Fibroblast of villous mesenchyme (primary cell): ENCODE measurements around the gene PAK5. TPM values are rescaled to one million over a fixed set of nuclear protein-coding genes. Genes with fewer than 3 reads are reported as not detected.

ENCODE experiments used
- DNase-seq: peaks from one replicate; pipeline ENCODE4 v3.0.0-alpha.2; 2010; ENCODE audit warnings: low read depth
- H3K4me3 ChIP-seq: 2 replicates; pipeline ENCODE4 v1.5.1; 2011; ENCODE audit warnings: low read depth, mild to moderate bottlenecking, low read length
- CTCF ChIP-seq: IDR thresholded peaks from 2 replicates; pipeline ENCODE4 v1.5.1; 2012; ENCODE audit warnings: low read depth, mild to moderate bottlenecking, low read length; ENCODE audit not compliant: insufficient read depth
- total RNA-seq: library from RNA; depleted of rRNA; stranded (reverse); fragments of >200 nt; gene quantifications from 2 replicates; pipeline ENCODE4 v1.2.3, GENCODE V29; 2012

Gene PAK5
- total RNA-seq, 1 donor, result not detected

GRCh38 chr20:9829835-9830234 lies 9.0 kb downstream of the PAK5 start:
- H3K4me3 ChIP-seq, result no peak overlapping the region
- no peak for TF ChIP-seq CTCF
- DNase-seq, result no peak

GRCh38 chr20:9817654-9818053 lies 21.2 kb downstream of the PAK5 start:
- no peak for TF ChIP-seq CTCF
- no peak overlapping the region for H3K4me3 ChIP-seq
- no peak for DNase-seq

DNA sequence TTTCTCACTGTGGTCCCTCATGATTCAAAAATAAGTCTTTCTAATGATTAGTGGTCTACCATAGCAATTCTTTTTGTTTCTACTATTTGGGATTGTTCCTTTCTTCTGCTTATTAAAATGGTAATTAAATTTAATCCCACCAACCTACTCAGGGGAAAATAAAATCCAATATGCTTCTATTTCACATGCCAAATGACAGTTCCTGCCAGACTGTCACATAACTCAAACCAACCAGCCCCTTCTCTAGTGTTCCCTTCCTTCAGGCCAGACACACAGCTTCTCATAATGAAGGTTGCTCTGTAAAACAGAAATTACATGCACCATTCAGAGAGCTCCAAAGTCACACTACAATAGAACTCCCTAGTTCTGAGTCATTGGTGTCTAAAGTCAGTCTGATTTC lies 23.2 kb downstream of the PAK5 start:
- DNase-seq, result no peak
- H3K4me3 ChIP-seq, result no peak overlapping the region
- no peak for TF ChIP-seq CTCF

GRCh38 chr20:9810738-9811137 lies 28.1 kb downstream of the PAK5 start:
- no peak overlapping the region for H3K4me3 ChIP-seq
- DNase-seq, result no peak
- TF ChIP-seq CTCF, result no peak

GRCh38 chr20:9809271-9809670 lies 29.6 kb downstream of the PAK5 start:
- H3K4me3 ChIP-seq, result no peak overlapping the region
- no peak for TF ChIP-seq CTCF
- DNase-seq, result no peak

GRCh38 chr20:9808166-9808565 lies 30.7 kb downstream of the PAK5 start:
- DNase-seq, result no peak
- TF ChIP-seq CTCF, result no peak
- no peak overlapping the region for H3K4me3 ChIP-seq

- H3K4me3 ChIP-seq, result no peak overlapping the region
- TF ChIP-seq CTCF, result no peak
- DNase-seq, result no peak
These were observed 31.7 kb downstream of the PAK5 start for GRCh38 chr20:9807136-9807535.
